HG03045 (cell line): ENCODE measurements around the gene ICAM1.
A peak's percentile ranks its signal among the peaks of the same experiment; 100 is the strongest.

ENCODE experiments used
- ATAC-seq: cut with Tn5 transposase; IDR thresholded peaks from one replicate; pipeline ENCODE4 v1.9.1; 2021; ENCODE audit warnings: mild to moderate bottlenecking, moderate library complexity; ENCODE audit not compliant: unreplicated experiment

The ICAM1 gene

DNA sequence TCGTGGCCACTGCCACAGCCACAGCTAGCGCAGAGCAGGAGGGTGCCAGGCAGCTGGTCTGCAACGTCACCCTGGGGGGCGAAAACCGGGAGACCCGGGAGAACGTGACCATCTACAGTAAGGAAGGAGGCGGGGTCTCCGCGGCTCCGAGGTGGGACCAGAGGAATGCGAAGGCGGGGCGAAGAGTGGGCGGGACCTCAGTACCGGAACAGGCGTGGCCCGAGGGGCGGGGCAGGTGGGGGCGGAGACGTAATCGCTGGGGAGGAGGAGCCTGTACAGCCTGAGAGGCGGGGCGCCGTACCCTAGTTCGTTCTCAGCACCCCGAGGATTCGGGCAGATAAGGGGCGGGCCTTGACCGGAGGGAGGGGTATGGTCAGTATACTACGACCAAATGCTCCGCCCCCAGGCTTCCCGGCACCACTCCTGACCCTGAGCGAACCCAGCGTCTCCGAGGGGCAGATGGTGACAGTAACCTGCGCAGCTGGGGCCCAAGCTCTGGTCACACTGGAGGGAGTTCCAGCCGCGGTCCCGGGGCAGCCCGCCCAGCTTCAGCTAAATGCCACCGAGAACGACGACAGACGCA lies 21.4 kb downstream of the ICAM1 start:
- ATAC-seq: peak; percentile 39

DNA sequence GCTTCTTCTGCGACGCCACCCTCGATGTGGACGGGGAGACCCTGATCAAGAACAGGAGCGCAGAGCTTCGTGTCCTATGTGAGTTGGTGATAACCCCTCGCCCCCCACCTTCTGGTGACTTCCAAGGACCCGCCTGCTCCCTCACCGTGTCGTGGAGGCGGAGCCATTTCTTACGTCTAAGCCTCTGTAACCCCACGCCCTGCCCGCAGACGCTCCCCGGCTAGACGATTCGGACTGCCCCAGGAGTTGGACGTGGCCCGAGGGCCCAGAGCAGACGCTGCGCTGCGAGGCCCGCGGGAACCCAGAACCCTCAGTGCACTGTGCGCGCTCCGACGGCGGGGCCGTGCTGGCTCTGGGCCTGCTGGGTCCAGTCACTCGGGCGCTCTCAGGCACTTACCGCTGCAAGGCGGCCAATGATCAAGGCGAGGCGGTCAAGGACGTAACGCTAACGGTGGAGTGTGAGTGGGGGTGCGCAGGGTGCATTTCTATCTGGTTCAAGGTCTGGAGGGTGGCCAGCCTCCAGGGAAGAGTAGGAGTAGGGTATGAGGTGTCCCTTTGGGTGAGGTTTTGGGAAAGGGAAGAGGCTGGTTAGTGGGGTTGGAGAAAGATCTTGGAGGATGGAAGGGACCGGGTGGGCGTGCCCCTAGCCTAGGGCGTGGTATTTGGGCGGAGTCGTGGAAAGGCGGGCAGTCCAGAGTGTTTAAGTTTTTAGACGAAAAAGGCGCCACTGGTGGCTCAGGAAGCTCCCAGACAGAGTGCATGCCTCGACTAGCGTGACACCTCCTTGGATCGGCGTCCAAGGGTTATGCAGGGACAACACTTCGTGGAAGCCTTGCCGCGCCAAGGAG lies 22.1 kb downstream of the ICAM1 start:
- no peak for ATAC-seq

DNA sequence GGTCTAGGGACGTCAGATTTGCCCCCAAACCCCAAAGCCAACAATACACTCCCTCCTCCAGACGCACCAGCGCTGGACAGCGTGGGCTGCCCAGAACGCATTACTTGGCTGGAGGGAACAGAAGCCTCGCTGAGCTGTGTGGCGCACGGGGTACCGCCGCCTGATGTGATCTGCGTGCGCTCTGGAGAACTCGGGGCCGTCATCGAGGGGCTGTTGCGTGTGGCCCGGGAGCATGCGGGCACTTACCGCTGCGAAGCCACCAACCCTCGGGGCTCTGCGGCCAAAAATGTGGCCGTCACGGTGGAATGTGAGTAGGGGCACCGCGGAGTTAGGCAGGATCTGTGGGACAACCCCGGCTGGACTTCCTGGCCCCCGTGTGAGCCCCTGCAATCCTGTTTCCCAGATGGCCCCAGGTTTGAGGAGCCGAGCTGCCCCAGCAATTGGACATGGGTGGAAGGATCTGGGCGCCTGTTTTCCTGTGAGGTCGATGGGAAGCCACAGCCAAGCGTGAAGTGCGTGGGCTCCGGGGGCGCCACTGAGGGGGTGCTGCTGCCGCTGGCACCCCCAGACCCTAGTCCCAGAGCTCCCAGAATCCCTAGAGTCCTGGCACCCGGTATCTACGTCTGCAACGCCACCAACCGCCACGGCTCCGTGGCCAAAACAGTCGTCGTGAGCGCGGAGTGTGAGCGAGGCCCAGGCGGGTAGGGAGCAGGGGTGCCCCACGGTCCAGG lies 22.9 kb downstream of the ICAM1 start:
- no peak for ATAC-seq

DNA sequence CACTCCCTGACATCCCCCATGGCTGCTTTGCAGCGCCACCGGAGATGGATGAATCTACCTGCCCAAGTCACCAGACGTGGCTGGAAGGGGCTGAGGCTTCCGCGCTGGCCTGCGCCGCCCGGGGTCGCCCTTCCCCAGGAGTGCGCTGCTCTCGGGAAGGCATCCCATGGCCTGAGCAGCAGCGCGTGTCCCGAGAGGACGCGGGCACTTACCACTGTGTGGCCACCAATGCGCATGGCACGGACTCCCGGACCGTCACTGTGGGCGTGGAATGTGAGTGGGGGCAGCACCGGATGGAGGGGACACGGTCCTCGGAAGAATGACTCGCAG lies 23.4 kb downstream of the ICAM1 start:
- ATAC-seq: no peak

DNA sequence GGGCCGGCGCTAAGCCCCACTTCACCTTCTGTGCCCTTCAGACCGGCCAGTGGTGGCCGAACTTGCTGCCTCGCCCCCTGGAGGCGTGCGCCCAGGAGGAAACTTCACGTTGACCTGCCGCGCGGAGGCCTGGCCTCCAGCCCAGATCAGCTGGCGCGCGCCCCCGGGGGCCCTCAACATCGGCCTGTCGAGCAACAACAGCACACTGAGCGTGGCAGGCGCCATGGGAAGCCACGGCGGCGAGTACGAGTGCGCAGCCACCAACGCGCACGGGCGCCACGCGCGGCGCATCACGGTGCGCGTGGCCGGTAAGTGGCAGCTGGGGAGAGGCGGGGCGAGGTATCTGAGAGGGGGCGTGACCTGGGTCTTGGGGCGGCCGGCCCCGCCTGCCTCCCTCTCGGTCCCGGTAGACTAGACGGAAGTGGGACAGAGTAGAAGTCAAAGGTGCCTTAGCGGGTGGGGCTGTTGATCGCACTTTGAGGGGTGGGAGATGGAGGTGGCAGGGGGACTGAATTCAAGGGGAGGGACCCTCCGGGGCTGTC lies 24.5 kb downstream of the ICAM1 start:
- ATAC-seq: no peak

DNA sequence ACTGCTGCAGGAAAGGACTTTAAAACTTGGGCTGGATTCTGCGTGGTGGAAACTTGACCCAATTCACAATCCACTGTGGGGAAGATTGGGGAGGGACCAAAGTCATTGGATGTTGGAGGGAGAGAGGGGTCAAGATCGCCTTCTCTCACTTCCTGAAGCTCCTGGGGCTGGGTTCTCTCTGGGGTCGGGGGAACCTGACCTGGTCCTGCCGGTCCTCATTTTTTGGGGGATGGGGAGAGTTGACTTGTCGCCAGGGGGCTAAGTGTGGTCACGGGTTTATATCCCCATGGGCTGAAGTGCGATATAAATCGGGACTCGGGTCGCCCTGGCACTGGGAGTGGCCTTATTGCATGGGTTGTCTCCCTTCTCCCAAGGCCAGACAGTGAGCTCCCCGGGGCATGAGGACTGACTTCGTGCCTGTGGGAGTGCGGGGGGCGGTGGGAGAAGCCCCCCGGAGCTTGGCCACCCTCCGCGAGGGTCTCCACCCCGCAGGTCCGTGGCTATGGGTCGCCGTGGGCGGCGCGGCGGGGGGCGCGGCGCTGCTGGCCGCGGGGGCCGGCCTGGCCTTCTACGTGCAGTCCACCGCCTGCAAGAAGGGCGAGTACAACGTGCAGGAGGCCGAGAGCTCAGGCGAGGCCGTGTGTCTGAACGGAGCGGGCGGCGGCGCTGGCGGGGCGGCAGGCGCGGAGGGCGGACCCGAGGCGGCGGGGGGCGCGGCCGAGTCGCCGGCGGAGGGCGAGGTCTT lies 25.1 kb downstream of the ICAM1 start:
- no peak for ATAC-seq

DNA sequence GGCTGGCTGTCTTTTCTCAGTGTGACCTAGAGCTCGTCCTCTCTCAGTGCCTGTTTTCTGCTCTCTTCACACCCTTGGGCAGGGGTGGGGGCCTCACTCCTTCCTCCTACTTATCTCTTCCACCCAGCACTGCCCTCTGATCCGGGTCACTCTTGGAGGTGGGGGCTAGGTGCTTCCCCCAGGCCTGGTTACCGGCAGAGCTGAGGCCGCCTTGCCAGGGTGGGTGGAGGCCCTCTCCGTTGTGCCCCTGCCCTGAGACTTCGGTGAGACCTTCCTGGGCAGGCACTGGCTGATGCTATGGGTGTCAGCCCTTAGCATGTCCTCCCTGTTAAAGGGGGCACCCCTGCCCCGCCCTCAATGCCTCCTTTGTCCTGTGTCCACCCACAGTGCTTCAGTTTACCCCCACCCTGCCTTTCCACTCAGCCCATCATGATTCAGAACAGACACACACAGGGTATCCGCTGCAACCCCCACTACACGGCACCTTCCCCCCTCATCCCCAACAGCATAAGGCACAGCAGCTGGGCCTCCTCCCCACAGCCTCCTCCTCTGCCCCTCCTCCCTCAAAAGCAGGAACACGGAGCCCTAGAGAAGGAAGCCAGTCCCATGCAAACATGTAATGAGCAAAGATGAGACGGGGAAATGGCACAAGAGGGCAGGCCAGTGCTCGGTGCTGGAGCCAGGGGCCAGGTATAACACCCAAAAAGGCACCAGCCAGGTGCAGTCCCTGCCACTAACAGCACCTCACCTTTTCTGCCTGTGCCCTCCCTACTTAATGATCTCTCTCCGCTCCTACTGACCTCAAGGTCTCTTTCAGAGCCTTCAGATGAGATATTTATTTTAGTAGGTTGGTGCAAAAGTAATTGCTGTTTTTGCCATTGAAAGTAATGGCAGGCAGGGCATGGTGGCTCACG lies 28.9 kb downstream of the ICAM1 start:
- no peak for ATAC-seq

DNA sequence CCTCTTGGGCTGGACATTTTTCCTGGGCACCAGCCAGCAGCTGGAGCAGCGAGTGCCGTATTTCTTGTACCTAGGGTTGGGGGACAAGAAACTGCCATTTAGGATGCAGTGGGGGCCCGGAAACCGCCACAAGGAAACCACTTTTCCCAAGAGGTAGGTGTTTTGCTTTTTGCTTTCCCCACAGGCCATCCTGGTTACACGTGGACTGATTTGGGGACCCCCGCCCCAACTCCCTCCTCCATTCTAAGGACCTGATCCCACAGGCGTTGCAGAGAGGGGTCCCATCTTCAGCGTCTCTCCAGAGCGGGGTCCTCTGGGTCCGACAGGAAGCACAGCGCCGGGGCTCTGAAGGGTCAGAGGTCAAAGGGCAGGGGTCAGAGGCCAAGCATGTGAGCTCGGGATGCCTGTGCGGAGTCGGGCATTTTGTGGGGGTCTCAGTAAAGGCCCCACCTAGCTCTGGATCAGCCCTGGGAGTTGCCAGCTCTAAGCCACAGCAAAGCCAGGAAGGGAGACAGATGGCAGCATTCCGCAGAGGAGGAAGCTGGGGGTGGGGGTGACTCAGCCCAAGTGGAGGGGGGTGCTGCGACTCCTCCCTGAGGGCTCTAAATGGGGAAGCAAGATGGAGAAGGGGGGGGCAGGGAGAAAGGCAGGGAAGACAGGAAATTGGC lies 34.4 kb downstream of the ICAM1 start:
- ATAC-seq: no peak

DNA sequence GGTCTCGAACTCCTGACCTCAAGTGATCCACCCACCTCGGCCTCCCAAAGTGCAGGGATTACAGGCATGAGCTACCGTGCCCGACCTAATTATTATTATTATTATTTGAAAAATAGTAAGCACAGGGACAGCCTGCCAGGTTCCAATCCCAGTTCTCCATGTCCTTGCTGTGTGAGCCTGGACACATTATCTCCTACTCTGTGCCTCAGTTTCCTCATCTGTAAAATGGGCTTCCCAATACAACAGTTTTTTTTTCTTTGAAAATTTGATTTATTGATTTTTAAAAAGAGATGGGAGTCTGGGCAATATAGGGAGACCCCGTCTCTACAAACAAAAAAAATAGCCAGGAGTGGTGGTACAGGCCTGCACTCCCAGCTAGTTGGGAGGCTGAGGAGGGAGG lies 35.4 kb downstream of the ICAM1 start:
- no peak for ATAC-seq

DNA sequence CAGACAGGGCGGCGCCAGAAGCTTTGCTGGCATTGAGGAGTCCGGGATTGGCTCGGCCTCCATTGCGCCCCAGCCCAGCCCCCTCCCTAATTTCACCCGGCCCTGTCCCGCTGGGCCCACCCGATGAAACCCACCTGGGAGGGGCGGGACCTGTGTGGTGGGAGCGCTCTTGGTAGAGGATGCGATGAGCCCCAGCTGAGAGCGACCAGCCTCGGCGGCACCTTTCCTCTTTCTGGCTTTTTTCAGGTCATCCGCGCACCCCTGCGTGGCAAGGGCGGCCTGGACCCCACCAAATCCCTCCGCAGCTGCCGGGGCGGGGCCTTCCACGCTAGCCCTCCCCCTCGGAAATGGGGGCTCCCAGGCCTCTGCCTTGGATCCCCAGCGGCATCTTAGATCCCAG lies 38.5 kb downstream of the ICAM1 start, which contains the start of gene ZGLP1:
ZGLP1 (minus strand) TSS at position 393 of the 400 bp plus-strand sequence.
- ATAC-seq: no peak

DNA sequence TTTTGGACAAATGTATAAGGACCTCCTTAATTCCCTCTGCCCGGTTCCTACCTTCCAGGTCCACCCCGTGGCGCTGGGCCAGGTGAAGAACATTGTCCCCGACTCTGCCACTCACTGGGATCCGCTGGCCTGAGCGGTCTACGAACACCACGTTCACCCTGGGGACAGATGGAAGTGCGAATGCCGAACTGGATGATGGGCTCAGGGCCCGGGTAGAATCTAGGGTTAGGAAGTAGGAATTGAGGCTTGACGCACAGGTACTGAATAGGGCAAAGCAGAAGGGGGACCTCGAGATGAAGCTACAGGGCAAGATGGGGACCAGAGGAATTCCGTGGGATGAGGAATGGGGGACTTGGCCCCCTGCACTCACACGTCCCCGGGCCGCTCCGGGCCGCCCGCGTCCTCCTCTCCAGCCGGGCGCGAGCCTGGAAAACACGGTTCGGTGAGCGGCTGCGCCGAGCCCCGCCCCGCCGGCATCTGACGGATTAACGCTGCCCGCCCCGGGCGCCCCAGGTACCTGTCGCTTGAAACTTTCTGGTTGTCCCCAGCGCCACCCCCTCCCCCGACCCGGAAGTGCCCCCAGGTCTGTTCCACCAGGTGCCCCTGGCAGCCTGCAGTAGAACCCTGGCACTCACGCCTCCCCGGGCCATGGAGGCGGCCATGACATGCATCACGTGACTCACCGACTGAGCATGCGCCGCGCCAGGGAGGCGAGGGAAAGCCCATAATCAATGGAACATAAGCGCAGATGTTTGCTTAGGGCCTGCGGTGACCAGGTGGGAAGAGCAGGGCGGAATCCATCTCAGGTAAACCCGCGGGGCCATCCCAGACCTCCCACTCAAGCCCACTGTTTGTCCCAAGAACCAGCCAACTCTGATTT lies 44.7 kb downstream of the ICAM1 start, which contains the start of gene FDX2:
FDX2 (minus strand) TSS at position 681 of the 880 bp plus-strand sequence; CDS start at position 662, 19 bp downstream.
- peak; percentile 64 for ATAC-seq

DNA sequence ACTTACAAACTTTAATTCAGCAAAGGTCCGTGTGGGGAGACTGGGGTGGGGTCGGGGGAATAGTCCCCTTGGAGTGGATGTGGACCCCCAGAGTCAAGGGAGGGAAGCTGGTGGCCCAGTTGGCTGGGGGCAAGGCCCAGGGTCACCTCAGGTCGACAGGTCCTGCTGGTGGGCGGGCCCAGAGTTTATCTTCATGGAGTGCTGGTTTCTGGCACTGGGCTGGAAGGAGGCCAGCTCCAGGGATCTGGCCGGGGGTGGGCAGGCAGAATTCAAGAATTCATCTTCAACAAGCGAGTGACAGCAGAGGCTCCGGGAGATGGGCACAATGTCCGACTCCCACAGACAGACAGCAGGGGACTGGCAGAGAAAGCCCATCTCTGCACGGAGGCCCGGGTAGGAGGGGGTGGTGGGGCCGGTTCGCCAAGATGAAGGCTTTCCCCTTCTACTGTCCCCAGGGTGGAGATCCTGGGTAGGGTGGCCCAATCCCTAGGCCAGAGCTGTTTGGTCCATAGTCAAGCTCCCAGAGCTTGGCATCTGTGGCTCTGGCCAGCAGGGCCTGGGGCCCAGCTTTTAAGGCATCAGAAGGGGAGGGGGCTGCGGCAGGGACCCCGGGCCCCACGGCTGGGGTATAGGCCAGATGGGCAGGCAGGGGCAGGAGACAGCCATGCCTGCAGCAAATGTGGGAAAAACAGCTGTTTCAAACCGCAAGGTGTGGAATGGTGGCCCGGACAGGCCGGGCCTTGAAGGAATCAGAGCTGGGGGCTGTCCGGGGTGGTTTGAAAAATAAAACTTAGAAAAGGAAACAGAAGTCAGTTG lies 45.5 kb downstream of the ICAM1 start:
- ATAC-seq: no peak

DNA sequence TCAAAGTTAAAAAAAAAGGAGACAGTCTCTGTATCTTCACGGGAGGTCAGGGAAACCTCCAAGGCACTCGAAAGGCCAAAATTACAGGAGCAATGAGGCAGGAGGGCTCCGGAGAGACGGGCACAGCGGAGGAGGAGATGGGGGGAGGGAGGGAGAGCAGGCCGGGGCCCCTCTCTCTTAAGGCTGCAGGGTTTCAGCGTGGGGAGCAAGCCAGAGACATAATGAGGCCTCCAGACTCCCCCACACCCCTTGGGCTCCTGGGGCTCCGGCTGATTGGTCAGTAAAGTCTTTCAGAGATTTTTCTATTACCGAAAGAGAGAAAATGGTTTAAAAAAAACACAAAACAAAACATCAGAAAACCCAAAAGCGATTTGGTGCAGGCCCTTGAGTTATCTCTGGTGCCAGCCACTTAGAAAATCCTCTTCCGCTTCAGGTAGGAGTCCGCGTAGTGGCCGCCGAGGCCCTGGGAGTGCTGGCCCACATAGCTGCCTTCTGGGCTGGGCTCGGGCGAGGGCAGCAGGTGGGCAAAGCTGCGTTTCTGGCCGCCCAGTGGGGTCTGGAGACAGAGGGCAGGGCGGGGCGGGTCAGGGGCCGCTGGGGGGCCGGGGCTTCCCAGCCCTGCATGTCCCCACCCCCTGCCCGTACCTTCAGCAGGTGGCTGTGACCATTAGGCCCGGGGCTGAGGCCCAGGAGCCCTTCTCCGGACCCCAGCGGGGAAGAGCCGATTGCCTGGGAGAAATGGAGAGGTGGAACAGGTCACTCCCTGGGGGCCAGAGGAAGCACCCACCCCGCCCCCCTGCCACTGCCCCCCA lies 46.3 kb downstream of the ICAM1 start:
- ATAC-seq: no peak

DNA sequence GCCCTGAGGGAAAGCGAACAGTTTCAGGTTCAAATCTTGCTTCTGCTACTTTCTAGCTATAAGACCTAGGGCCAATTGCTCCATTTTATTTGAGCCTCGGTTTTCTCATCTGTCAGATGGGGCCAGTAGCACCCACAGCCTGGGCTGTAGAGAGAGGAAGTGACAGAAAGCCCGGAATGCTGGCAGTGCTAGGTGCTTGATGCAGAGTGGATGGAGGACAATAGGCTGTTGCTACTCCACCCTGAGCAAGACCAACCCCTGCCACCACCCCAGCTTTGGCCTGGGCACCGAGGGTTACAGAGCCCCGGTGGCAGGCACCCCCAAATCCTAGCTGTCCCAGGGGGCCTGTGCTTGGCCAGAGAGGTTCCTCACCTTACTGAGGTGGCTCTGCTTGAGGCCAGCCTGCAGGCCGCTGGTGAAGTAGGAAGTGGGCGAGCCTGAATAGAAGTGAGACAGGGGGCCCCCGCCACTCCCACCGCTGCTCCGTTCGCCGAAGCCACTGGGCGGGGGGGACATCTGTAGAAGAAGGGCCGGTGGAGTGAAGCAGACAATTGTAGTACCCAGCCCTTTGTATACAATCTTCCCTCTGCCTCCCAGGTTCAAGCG lies 47.0 kb downstream of the ICAM1 start:
- no peak for ATAC-seq

DNA sequence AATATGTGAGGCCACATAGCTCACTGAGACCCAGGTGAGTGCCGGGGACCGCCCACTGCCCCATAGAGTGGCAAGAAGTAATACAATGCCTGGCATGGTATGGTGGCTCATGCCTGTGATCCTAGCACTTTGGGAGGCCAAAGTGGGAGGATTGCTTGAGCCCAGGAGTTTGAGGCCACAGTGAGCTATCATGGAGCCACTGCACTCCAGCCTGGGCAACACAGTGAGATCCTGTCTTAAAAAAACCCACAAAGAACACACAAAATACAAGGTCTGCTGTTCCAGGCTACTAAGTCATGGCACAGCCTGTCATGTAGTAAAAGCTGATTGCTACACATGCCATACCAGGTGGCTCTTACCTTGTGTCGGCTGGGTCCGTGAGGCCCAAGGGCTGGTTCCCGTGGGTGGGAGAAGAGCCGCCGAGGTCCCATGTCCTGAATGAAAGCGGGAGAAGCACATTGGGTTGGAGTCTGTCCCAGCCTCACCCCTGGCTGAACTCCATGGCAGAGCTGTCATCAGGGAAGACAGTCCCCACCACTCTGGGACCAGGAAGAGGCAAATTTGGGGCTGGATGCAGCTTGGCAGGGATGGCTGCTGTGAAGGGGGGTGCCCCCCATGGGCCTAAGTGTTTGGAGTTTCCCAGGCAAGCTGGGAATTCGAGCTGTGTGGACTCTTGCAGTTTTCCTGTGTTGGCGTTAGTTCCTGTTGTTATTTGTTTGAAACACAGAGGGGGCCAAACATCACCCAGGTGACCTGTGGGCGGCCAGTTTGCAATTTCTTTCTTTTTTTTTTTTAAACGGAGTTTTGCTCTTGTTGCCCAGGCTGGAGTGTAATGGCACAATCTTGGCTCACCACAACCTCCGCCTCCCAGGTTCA lies 48.1 kb downstream of the ICAM1 start:
- ATAC-seq: no peak
